Measurements from ENCODE around the gene ALOX15B.

GRCh38 chr17:8066841-8067775 lies 28.2 kb downstream of the ALOX15B start:
- no peak for TF ChIP-seq CTCF (IDR thresholded peaks at IDR 0.05)
- no peak for TF ChIP-seq POLR2AphosphoS5 (IDR thresholded peaks at IDR 0.05)

Data from upper lobe of left lung (tissue), 4 donors.